ENCODE measurements around the gene PTPRN2. TPM values are rescaled to one million over a fixed set of nuclear protein-coding genes. Genes with fewer than 3 reads are reported as not detected.
A peak's percentile ranks its signal among the peaks of the same experiment; 100 is the strongest.
"Not testable (repeated sequence)": the region's sequence is repeated elsewhere in the genome, so short reads cannot be mapped to it uniquely, and the experiment has no call there.

The PTPRN2 gene
- total RNA-seq, 2 donors from 2014 or later: 26.1 to 55.5 TPM

- no peaks in the 10 kb centered on the region for H3K9me3 ChIP-seq
- no peaks in the 10 kb centered on the region for H3K36me3 ChIP-seq
- DNase-seq (ENCODE audit: low spot score): no peak
- no peaks in the 10 kb centered on the region for H3K4me1 ChIP-seq (replicated peaks)
- no peaks in the 10 kb centered on the region for H3K27me3 ChIP-seq (replicated peaks; ENCODE audit: insufficient read depth)
- no peak overlapping the region for H3K4me3 ChIP-seq
- TF ChIP-seq CTCF (IDR thresholded peaks at IDR 0.05) (no peak), POLR2AphosphoS5 (IDR thresholded peaks at IDR 0.05) (no peak)
- intact Hi-C loops (cut with DNase I): no loop called here
- H3K27ac ChIP-seq: no peak overlapping the region
- 71% methylated on average over 6 of the region's 6 CpGs for WGBS
These were observed 241.9 kb downstream of the PTPRN2 start for GRCh38 chr7:158345731-158346130.

GRCh38 chr7:158344706-158345300 is 242.8 kb downstream of the PTPRN2 start:
- Histone ChIP-seq H3K27me3 (replicated peaks; ENCODE audit: insufficient read depth) (no peaks in the 10 kb centered on the region), H3K4me3 (no peak overlapping the region), H3K9me3 (no peaks in the 10 kb centered on the region), H3K36me3 (no peaks in the 10 kb centered on the region), H3K27ac (no peak overlapping the region), H3K4me1 (replicated peaks) (no peaks in the 10 kb centered on the region)
- no peak for TF ChIP-seq POLR2AphosphoS5 (IDR thresholded peaks at IDR 0.05)
- TF ChIP-seq CTCF (IDR thresholded peaks at IDR 0.05): no peak
- TF ChIP-seq POLR2A (IDR thresholded peaks at IDR 0.05): no peak
- no peak for DNase-seq (ENCODE audit: low spot score)
- 76% methylated on average over 11 of the region's 11 CpGs for whole genome bisulfite sequencing
- intact Hi-C loops (cut with DNase I): no loop called here

- peak; percentile 1 for DNase-seq (ENCODE audit: low spot score)
- Histone ChIP-seq H3K4me3 (no peak overlapping the region), H3K9me3 (no peaks in the 10 kb centered on the region), H3K27me3 (replicated peaks; ENCODE audit: insufficient read depth) (no peaks in the 10 kb centered on the region), H3K36me3 (no peaks in the 10 kb centered on the region), H3K27ac (no peak overlapping the region), H3K4me1 (replicated peaks) (no peaks in the 10 kb centered on the region)
- no peak for TF ChIP-seq POLR2A (IDR thresholded peaks at IDR 0.05)
- no peak for TF ChIP-seq CTCF (IDR thresholded peaks at IDR 0.05)
- TF ChIP-seq POLR2AphosphoS5 (IDR thresholded peaks at IDR 0.05): no peak
- intact Hi-C loops (cut with DNase I): no loop called here
- WGBS: 84% methylated on average over 10 of the region's 10 CpGs
These were observed 243.6 kb downstream of the PTPRN2 start for GRCh38 chr7:158343936-158344455.

GRCh38 chr7:158343526-158343925 is 244.1 kb downstream of the PTPRN2 start:
- WGBS: 93% methylated on average over 20 of the region's 20 CpGs
- TF ChIP-seq POLR2A (IDR thresholded peaks at IDR 0.05) (no peak), CTCF (IDR thresholded peaks at IDR 0.05) (no peak), POLR2AphosphoS5 (IDR thresholded peaks at IDR 0.05) (no peak)
- no peaks in the 10 kb centered on the region for H3K36me3 ChIP-seq
- no peaks in the 10 kb centered on the region for H3K27me3 ChIP-seq (replicated peaks; ENCODE audit: insufficient read depth)
- no peaks in the 10 kb centered on the region for H3K9me3 ChIP-seq
- no peaks in the 10 kb centered on the region for H3K4me1 ChIP-seq (replicated peaks)
- no peak overlapping the region for H3K27ac ChIP-seq
- DNase-seq (ENCODE audit: low spot score): no peak
- no peak overlapping the region for H3K4me3 ChIP-seq
- intact Hi-C loops (cut with DNase I): no loop called here

- intact Hi-C loops (cut with DNase I); H3K27me3 ChIP-seq (replicated peaks; ENCODE audit: insufficient read depth); H3K4me1 ChIP-seq (replicated peaks); H3K4me3 ChIP-seq; H3K36me3 ChIP-seq; H3K9me3 ChIP-seq; H3K27ac ChIP-seq: not testable (repeated sequence)
- WGBS: 82% methylated on average over 14 of the region's 15 CpGs
- peak; percentile 4 for DNase-seq (ENCODE audit: low spot score)
These were observed 246.5 kb downstream of the PTPRN2 start for GRCh38 chr7:158341097-158341496.

- intact Hi-C loops (cut with DNase I); H3K36me3 ChIP-seq; H3K27me3 ChIP-seq (replicated peaks; ENCODE audit: insufficient read depth); H3K4me3 ChIP-seq; DNase-seq (ENCODE audit: low spot score); H3K9me3 ChIP-seq; H3K4me1 ChIP-seq (replicated peaks); H3K27ac ChIP-seq: not testable (repeated sequence)
- 73% methylated on average over 9 of the region's 9 CpGs for WGBS
These were observed 250.7 kb downstream of the PTPRN2 start for GRCh38 chr7:158336952-158337351.

- intact Hi-C loops (cut with DNase I); H3K9me3 ChIP-seq: not testable (repeated sequence)
- 82% methylated on average over 4 of the region's 5 CpGs for WGBS
These were observed 255.1 kb downstream of the PTPRN2 start for GRCh38 chr7:158332516-158332915.

GRCh38 chr7:158331826-158332450 is 255.7 kb downstream of the PTPRN2 start:
- H3K36me3 ChIP-seq; intact Hi-C loops (cut with DNase I); DNase-seq (ENCODE audit: low spot score); H3K4me1 ChIP-seq (replicated peaks); H3K9me3 ChIP-seq; H3K4me3 ChIP-seq; H3K27ac ChIP-seq; H3K27me3 ChIP-seq (replicated peaks; ENCODE audit: insufficient read depth): not testable (repeated sequence)
- WGBS: 87% methylated on average over 18 of the region's 18 CpGs

More at GRCh38 chr7:158332516-158332915, 255.1 kb downstream of the PTPRN2 start:
- not testable (repeated sequence) for H3K4me3 ChIP-seq; H3K27ac ChIP-seq; DNase-seq (ENCODE audit: low spot score); H3K36me3 ChIP-seq; H3K27me3 ChIP-seq (replicated peaks; ENCODE audit: insufficient read depth); H3K4me1 ChIP-seq (replicated peaks)
